ENCODE data around the gene NOL3.
A peak's percentile ranks its signal among the peaks of the same experiment; 100 is the strongest.

The NOL3 gene

DNA sequence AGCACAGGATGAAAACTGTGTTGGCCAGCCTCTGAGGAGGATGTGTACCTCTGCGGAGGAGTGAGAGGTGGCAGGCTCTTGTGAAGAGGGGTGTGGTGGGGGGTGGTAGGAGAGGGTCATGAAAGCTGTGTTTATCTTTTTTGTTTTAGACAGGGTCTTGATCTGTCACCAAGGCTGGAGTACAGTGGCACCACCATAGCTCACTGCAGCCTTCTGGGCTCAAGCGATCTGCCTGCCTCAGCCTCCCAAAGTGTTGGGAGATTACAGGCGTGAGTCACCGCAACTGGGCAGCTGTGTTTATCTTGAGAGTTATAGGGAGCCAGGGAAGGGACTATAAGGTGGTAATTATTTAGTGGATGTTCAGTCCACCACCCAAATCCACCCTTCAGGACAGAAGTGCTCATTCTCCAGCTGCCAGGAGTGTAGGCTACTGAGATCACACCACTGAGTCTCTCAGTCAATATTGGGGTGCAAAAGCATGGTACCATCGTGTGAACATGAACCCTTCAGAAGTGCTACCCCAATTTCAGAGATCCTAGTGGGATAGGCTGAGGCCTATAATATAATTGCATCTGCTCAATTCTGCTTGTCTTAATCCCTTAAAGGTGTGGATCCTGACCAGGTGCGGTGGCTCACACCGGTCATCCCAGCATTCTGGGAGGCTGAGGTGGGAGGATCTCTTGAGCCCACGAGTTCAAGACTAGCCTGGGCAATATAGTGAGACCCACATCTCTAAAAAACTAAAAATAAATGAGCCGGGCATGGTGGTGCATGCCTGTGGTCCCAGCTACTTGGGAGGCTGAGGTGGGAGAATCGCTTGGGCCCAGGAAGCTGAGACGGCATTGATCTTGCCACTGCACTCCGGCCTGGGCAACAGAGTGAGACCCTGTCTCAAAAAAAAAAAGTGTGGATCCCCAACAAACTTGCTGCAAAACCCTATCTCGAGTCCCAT lies 20.4 kb downstream of the NOL3 start:
- no peak overlapping the region for H3K27ac ChIP-seq
- TF ChIP-seq, protein P1, sequence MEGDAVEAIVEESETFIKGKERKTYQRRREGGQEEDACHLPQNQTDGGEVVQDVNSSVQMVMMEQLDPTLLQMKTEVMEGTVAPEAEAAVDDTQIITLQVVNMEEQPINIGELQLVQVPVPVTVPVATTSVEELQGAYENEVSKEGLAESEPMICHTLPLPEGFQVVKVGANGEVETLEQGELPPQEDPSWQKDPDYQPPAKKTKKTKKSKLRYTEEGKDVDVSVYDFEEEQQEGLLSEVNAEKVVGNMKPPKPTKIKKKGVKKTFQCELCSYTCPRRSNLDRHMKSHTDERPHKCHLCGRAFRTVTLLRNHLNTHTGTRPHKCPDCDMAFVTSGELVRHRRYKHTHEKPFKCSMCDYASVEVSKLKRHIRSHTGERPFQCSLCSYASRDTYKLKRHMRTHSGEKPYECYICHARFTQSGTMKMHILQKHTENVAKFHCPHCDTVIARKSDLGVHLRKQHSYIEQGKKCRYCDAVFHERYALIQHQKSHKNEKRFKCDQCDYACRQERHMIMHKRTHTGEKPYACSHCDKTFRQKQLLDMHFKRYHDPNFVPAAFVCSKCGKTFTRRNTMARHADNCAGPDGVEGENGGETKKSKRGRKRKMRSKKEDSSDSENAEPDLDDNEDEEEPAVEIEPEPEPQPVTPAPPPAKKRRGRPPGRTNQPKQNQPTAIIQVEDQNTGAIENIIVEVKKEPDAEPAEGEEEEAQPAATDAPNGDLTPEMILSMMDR (IDR thresholded peaks at IDR 0.05): no peak
- DNase-seq (ENCODE audit: low spot score): no peak
- no peak overlapping the region for H3K4me3 ChIP-seq

DNA sequence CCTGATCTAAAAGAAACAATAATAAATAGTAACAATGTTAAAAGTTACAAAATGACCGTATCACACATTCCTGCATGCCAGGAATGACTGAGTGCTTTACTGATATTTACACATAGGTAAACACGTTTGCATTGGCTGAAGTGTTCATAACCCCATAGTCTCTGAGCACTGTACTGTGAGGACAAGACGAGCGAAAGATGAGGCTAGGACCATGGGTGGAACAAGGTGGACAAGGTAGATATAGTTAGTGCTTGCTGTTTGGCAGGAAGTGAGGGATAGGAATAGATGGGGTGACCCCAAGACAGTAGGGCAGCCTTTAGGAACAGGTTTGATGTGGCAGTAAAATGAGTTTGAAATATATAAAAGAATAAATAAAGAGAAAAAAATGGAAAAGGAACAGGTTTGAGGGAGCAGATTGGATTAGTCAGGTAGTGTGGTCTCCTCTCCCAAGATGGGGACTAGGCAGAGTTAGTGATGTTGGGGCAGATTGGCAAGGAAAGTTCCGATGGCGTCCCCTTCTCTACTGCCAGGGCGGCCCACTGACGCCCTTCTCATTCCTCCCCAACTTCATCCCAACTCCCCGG lies 21.2 kb downstream of the NOL3 start:
- TF ChIP-seq, protein P1 (IDR thresholded peaks at IDR 0.05): no peak
- peak overlapping the region; percentile 96 for H3K4me3 ChIP-seq
- H3K27ac ChIP-seq: no peak overlapping the region
- no peak for DNase-seq (ENCODE audit: low spot score)

DNA sequence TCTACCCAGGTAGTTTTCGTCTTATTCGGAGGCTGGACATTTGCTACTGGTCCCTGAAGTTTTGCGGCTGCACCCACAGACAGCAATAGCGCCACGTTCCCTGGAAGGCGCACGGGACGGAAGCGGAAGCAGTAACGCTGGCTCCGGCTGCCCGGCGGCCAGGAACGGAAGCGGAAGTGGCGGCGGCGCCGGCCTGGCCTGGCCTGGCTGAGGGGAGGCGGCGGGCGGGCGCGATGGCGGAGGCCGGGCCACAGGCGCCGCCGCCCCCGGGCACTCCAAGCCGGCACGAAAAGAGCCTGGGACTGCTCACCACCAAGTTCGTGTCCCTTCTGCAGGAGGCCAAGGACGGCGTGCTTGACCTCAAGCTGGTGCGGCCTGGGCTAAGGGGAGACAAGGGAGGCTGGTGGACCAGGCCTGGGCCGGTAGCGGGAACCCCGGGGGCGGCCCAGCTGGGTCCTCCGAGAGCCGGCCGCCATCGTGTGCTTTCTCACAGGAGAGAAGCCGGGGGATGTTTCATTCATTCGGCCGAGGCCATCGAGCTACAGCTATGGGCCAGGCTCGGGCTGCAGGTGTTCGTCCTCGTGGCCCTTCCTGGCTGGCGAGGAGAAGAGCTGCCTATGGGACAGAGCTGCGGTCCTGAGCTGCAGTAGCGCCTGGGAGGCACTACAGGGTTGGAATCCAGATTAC lies 21.8 kb downstream of the NOL3 start, which contains the start of gene E2F4:
Gene E2F4 (plus strand): TSS at position 161 of the 687 bp plus-strand sequence. CDS start 73 bp downstream, at position 234.
- Histone ChIP-seq H3K27ac (peak within 1 kb of the TSS; percentile 24 to 86), H3K4me3 (peak within 1 kb of the TSS; percentile 96)
- DNase-seq (ENCODE audit: low spot score): peak; percentile 93
- TF ChIP-seq, protein P1 (IDR thresholded peaks at IDR 0.05): no peak

DNA sequence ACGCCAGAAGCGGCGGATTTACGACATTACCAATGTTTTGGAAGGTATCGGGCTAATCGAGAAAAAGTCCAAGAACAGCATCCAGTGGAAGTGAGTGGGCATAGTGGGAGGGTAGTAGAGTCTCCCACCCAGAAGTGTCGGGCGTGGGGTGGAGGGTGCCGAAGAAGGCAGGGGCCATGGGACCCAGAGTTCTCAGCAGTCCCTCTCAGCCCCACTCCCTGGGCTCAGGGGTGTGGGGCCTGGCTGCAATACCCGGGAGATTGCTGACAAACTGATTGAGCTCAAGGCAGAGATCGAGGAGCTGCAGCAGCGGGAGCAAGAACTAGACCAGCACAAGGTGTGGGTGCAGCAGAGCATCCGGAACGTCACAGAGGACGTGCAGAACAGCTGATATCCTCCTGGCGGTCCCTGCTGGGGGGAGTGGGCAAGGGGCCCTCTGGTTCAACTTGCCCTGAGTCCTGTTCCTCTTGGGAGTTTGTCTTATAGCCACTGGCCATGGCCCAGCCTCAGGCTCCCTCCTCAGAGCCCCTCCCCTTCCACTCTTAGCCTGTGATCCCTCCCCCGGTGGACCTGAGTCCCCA lies 22.5 kb downstream of the NOL3 start:
- Histone ChIP-seq H3K27ac (peak overlapping the region in 1 of 2 donors; percentile 86), H3K4me3 (peak overlapping the region; percentile 96)
- TF ChIP-seq, protein P1 (IDR thresholded peaks at IDR 0.05): no peak
- DNase-seq (ENCODE audit: low spot score): no peak

DNA sequence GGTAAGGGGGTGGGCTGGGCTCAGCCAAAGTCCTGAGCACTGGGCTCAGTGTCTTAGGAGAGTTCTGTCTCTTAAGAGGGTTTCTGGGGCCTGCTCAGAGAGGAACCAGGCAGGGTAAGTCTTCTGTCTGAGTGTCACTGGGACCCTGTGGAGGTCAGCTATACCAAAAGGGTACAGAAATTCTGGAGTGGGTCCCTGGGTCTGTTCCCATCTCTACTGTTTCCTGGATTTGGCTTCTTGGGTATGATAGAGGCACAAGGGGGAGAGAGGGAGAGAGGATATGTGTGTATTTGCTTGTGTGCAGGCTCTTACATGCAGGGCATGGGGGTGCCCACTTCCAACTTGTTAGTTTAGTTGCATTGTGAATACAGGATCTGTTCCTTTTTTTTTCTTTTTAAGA lies 23.2 kb downstream of the NOL3 start:
- H3K27ac ChIP-seq: no peak overlapping the region
- H3K4me3 ChIP-seq: peak overlapping the region; percentile 96
- TF ChIP-seq, protein P1 (IDR thresholded peaks at IDR 0.05): no peak
- DNase-seq (ENCODE audit: low spot score): no peak

DNA sequence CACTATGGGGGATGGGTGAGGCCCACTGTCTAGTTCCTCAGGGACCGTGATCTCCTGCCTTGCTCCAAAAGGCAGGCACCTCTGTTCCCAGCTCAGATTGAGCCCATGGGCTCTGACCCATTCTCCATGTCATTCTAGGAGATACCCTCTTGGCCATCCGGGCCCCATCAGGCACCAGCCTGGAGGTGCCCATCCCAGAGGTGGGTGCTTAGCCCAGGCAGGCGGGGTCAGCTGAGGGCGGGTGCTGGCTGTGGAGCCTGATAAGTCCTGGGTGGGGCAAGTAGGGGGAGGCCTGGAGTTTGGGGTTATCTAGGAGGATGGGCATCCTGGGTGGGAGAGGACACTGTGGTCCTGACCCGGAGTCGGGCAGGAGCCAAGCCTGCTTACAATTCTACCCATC lies 23.9 kb downstream of the NOL3 start:
- TF ChIP-seq, protein P1 (IDR thresholded peaks at IDR 0.05): no peak
- H3K4me3 ChIP-seq: no peak overlapping the region
- DNase-seq (ENCODE audit: low spot score): no peak
- H3K27ac ChIP-seq: no peak overlapping the region
